Activated naive CD4-positive, alpha-beta T cell treated with anti-CD3 and anti-CD28 coated beads, Interleukin-2, amount 50 U/mL, for 24 hours (primary cell): ENCODE results near the gene TRIML1.

ENCODE experiments used
- H3K27ac Mint-ChIP-seq: one replicate; pipeline ENCODE4 v1.8.0; 2021; ENCODE audit warnings: mild to moderate bottlenecking, mixed read lengths
- H3K27me3 Mint-ChIP-seq: one replicate; pipeline ENCODE4 v1.8.0; 2021; ENCODE audit warnings: mixed read lengths
- H3K36me3 Mint-ChIP-seq: one replicate; pipeline ENCODE4 v1.8.0; 2021; ENCODE audit warnings: mixed read lengths
- H3K4me1 Mint-ChIP-seq: one replicate; pipeline ENCODE4 v1.8.0; 2021; ENCODE audit warnings: mixed read lengths
- H3K4me3 Mint-ChIP-seq: one replicate; pipeline ENCODE4 v1.8.0; 2021; ENCODE audit warnings: mild to moderate bottlenecking, mixed read lengths
- H3K9me3 Mint-ChIP-seq: one replicate; pipeline ENCODE4 v1.8.0; 2021; ENCODE audit warnings: mixed read lengths

TRIML1 gene

DNA sequence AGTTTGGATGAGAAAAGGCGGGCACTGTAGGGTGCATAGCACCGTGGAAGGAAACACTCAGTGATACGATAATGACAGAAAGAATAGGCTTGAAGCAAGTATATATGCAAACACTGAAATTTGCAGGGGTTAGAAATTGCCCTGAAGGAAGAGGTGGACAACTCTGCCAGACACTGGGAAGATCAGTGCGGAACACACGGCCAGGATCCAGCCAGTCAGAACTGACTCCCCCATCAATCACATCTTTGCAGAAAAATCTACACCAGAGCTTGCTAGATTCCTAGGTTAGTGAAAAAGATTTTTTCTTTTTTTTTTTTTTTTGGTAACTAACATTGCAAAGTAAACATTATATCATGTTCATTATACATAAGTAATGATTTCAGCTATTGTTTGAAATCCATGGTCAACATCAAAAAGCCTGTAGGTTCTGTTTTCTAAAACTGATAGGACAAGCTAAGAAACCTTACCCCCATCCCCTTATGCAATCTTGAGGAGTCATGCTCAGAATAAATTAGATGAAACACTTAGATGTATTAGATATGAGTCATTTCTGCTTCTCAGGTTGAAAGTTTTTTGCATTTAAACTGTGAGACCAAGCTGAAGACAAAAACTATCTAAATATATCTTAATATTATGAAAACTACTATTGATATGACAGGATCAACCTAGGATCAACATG lies 38.9 kb downstream of the TRIML1 start:
- H3K9me3 Mint-ChIP-seq = no peaks in the 10 kb centered on the region
- no peaks in the 10 kb centered on the region for H3K36me3 Mint-ChIP-seq

DNA sequence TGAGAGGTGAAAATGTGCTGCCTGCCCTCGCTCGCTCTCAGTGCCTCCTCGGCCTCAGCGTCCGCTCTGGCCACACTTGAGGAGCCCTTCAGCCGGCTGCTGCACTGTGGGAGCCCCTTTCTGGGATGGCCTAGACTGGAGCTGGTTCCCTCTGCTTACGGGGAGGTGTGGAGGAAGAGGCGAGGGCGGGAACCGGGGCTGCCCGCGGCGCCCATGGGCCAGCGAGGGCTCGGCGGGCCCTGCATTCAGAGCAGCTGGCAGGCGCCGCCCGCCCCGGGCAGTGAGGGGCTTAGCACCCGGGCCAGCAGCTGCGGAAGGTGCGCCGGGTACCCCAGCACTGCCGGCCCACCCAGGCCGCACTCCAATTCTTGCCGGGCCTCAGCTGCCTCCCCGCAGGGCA lies 39.6 kb downstream of the TRIML1 start:
- Mint-ChIP-seq H3K36me3 (no peaks in the 10 kb centered on the region), H3K9me3 (no peaks in the 10 kb centered on the region), H3K27me3 (no peaks in the 10 kb centered on the region), H3K27ac (no peak overlapping the region), H3K4me3 (no peak overlapping the region), H3K4me1 (no peaks in the 10 kb centered on the region)

More for the DNA sequence above, 38.9 kb downstream of the TRIML1 start:
- H3K4me3 Mint-ChIP-seq = no peak overlapping the region
- no peaks in the 10 kb centered on the region for H3K4me1 Mint-ChIP-seq
- H3K27me3 Mint-ChIP-seq = no peaks in the 10 kb centered on the region
- H3K27ac Mint-ChIP-seq = no peak overlapping the region

DNA sequence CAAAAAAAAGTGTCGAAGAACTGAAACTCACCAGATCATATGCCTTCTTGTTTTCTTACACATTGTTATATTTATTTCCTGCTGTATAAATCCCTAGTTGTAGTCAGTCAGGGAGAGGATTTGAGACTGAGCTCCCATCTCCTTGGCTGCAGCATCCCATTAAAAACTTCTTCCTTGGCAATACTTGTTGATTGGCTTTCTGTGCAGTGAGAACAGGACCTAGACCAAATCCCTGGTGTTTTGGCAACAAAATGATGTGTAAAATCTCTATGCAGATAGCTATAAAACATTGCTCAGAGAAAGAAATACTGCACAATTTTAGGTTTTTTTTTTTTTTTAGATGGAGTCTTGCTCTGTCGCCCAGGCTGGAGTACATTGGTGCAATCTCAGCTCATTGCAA lies 47.9 kb downstream of the TRIML1 start:
- no peaks in the 10 kb centered on the region for H3K9me3 Mint-ChIP-seq
- H3K27me3 Mint-ChIP-seq = no peaks in the 10 kb centered on the region
- H3K4me1 Mint-ChIP-seq = no peaks in the 10 kb centered on the region
- H3K27ac Mint-ChIP-seq = no peak overlapping the region
- H3K36me3 Mint-ChIP-seq = no peaks in the 10 kb centered on the region
- no peak overlapping the region for H3K4me3 Mint-ChIP-seq

DNA sequence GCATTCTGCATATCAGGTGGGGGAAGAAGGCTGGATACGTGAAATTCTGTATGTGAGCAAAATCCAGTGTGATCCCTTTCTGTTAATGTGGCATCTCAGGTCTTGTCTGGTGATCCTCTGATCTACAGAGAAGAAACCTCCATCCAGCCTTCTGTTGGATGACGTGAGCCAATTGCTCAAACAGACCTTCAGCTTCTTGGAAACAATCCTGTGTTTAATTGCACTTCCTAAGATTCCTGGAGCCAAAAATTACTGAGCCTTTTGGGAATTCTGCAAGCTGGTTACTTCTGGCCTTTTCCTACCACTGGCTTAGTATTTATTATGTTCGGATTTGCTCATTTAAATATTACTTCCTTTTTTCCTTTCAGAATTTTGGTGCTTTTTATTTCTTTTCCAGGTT lies 51.2 kb downstream of the TRIML1 start:
- Mint-ChIP-seq H3K36me3 (no peaks in the 10 kb centered on the region), H3K4me1 (no peaks in the 10 kb centered on the region), H3K27ac (no peak overlapping the region), H3K9me3 (no peaks in the 10 kb centered on the region), H3K4me3 (no peak overlapping the region), H3K27me3 (no peaks in the 10 kb centered on the region)

DNA sequence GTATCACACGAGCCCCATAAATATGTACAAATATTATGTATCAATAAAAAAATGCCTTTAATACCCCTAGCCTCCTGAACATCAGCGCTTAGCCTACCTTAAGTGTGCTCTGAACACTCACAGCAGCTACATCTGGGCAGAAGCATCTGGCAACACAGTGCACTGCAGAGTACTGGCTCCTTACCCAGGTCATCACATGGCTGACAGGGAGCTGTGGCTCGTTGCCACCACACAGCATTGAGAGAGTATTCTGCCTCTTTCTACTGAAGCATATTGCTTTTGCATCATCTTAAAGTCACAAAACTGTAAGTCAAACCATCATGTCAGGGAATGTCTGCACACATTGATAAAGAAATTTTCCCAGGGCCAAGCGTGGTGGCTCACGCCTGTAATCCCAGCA lies 55.2 kb downstream of the TRIML1 start:
- Mint-ChIP-seq H3K4me1 (no peaks in the 10 kb centered on the region), H3K27me3 (no peaks in the 10 kb centered on the region), H3K4me3 (no peak overlapping the region), H3K27ac (no peak overlapping the region), H3K9me3 (peaks cover 5% of the 10 kb centered on the region), H3K36me3 (no peaks in the 10 kb centered on the region)

DNA sequence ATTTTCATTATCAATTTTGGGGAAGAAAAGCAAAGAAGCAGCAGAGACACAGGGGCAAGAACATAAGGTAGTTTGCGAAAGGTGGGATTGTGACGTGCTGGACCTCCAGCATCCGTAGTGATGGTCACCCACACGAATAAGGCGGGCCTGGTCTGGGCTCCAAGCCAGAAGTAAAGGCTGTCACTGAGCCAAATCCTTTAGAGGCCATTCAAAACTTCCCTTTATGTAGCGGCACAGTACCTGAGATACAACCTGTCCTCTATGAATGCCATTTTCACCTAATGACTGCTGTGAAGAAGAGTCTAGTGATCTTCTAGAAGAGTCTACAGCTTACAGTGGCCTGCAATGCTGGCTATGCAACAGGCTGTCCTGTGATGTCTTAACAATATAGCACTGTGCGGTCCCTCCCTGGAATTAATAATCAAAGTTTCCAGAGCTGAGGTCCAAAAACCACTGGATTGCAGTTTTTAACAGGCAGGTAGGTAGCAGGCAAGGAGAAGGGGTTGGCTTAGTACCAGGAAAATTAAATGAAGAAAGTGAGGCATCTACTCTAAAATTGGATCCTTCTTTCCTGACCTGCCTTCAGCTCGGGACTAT lies 56.2 kb downstream of the TRIML1 start:
- H3K4me3 Mint-ChIP-seq = no peak overlapping the region
- no peaks in the 10 kb centered on the region for H3K27me3 Mint-ChIP-seq
- H3K9me3 Mint-ChIP-seq = peaks cover 10% of the 10 kb centered on the region
- H3K36me3 Mint-ChIP-seq = no peaks in the 10 kb centered on the region
- no peaks in the 10 kb centered on the region for H3K4me1 Mint-ChIP-seq
- H3K27ac Mint-ChIP-seq = no peak overlapping the region

DNA sequence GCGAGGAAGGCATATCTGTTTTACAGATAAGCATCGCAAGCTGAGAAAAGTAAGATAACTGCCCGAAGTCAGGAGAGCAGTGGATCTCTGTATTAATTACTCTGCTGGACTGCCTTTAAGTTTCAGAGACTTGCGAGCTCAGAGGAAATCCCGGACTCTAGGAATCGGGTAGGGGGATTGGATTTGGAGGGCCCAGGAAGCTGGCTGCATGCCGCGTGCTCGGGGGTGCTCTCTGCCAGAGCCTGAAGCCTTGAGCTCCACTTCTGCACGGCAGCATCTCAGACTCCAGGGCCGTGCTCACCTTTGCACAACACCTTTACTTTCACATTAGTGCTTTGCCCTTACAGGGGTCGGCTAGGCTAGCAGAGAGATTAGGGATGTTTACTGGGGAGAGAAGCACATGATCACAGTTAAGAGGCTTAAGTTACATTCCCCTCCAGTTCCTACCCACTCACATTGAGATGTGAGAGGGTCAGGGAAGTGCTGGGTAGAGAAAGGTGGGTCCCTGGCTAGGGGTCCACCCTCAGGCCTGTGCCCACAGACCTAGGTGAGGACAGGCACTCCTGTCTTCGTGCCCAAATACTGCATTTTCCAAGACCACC lies 57.0 kb downstream of the TRIML1 start:
- Mint-ChIP-seq H3K27me3 (no peaks in the 10 kb centered on the region), H3K4me3 (no peak overlapping the region), H3K4me1 (no peaks in the 10 kb centered on the region), H3K27ac (no peak overlapping the region), H3K36me3 (no peaks in the 10 kb centered on the region), H3K9me3 (peaks cover 13% of the 10 kb centered on the region)
